HG02943 (cell line): ENCODE measurements around the gene HSFX1.

Experiments
- ATAC-seq: cut with Tn5 transposase; IDR thresholded peaks from one replicate; pipeline ENCODE4 v1.9.1; 2021; ENCODE audit warnings: mild to moderate bottlenecking, low read depth, moderate library complexity; ENCODE audit not compliant: unreplicated experiment

Gene HSFX1

DNA sequence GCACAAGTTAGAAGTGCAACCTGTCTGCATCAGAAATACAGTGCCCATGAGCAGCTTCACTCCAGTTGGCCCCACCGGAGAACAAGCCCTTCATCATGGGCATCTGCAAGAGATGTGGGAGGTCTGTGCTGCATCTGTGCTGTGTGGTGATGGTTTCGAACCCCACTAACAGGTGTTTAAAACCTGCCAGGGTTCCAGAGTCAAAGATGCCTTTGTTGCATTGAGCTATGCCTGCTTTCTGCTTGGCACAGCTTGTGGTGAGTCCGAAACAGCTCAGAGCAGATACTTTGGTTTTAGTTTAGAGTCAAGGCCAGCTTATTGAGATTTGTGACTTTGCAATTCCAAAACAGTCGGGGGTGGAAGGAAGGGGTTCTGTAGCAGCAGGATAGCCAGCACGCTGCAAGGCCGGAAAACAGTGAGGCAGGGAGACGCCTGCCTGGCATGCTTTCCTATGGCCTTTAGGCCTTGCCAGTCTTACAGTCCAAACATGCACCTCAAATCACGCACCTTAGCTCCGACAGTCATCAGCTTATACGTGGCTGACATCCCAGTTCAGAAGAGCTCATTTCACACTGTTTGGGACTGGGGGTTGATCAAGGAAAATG lies 29.7 kb downstream of the HSFX1 start:
- ATAC-seq = no peak

DNA sequence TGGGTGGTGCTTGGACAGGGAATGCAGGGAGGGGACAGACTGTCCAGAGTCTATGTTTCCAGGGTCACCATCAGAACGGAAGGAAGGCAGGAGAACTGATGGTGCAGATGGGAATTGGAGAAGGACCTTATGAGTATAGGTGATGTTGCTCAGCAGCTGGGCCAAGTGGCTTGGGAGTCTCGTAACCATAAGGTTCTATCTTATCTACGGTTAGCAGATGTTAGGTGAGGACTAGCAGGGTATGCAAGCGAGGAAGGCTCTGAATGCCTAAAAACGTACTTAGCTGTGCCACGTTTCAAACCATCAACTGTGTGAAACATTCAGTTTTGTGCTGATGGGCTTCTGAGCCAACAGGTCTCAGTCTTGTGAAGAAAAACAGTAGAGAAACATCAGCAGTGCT lies 30.2 kb downstream of the HSFX1 start:
- ATAC-seq = no peak

DNA sequence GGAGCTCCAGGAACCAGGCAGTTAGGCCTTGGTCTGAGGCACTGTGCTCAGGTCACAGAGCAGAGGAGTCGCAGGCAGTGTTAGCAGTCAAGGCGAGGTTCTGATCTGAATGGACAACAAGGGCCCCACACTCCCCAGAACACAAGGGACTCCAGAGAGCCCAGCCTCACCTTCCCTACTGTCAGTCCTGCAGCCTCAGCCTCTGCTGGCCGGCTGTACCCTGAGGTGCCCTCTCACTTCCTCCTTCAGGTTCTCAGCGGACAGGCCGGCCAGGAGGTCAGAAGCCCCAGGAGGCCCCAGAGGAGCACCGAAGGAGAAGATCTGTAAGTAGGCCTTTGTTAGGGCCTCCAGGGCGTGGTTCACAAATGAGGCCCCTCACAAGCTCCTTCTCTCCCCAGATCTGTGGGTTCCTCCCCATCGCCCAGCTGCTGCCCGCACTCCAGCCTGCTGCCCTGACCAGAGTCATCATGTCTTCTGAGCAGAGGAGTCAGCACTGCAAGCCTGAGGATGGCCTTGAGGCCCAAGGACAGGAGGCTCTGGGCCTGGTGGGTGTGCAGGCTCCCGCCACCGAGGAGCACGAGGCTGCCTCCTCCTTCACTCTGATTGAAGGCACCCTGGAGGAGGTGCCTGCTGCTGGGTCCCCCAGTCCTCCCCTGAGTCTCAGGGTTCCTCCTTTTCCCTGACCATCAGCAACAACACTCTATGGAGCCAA lies 34.0 kb downstream of the HSFX1 start:
- no peak for ATAC-seq

DNA sequence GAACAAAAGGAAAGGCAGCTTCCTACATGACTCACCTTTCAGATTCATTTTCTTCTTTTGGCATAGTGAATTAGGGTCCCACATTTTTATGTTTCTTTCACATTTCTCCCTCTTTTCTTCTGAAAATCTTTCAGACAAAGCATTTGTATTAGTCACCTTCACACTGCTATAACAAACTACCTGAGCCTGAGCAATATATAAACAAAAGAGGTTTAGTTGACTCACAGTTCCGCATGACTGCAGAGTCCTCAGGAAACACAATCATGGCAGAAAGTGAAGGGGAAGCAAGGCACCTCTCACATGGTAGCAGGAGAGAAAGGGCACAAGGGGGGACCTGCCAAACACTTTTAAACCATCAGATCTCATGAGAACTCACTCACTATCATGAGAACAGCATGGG lies 44.8 kb downstream of the HSFX1 start:
- no peak for ATAC-seq

DNA sequence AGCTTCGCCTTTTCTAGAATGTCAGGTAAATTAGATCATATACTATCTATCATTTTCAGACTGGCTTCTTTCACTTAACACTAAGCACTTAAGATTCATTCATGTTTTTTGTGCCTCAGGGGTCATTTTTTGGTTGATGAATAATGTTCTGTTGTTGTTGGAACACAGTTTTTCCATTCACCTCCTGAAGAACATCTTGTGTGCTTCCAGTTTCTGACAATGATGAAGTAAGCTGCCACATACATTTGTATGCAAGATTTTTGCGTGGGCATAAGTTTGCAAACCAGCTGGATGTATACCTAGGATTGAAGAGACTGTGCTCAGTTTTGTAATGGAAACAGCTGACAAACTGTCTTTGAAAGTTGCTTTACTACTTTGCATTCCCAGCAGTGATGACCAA lies 45.5 kb downstream of the HSFX1 start:
- ATAC-seq = no peak

DNA sequence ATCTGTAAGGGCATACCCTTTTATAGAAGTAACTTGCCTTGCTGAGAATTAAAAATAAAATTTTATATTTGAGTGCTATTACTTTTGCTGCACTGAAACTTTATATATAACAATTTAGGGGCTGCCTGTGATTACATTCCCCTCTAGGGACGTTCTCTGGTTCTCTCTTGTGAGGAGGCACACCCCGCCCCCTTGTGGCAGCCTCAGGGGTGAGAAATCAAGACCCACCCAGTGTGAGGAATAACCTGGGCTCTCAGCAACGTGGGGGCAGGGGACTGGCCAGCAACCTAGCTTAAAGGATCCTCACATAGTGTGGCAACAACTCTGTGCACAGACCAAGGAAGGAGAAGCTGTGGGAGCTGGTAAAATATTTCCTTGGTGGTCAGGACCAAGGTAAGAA lies 51.6 kb downstream of the HSFX1 start:
- no peak for ATAC-seq
